RKO (cell line): ENCODE measurements around the gene C17orf67.
"Not testable (repeated sequence)": the region's sequence is repeated elsewhere in the genome, so short reads cannot be mapped to it uniquely, and the experiment has no call there.

Experiments
- DNase-seq: peaks from one replicate; pipeline ENCODE4 v3.0.0-alpha.2; 2016; ENCODE audit warnings: low spot score

C17orf67 gene

GRCh38 chr17:56773124-56773523, 60.6 kb downstream of the C17orf67 start:
- DNase-seq, result no peak

- DNase-seq, result no peak
Observed at GRCh38 chr17:56772442-56772841, 61.3 kb downstream of the C17orf67 start.

DNA sequence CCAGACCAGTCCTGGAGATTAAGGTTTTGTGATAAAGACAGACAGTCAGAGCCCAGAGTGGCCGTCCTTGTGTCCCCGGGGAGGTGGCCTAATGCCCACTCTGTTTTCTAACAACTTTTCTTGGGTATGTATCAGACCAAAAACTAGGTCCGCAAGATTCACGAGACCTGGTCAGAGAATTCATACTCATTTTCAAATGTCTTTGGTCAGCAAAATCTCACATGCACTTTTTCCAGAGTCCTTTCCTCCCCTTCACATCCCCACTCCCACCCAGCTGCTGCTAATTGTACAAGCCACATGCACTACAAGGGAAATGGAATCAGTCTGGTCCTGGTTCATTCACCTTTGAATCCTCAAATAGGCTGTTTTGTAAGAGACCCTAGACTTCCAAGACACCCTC, 61.7 kb downstream of the C17orf67 start:
- DNase-seq, result no peak

DNA sequence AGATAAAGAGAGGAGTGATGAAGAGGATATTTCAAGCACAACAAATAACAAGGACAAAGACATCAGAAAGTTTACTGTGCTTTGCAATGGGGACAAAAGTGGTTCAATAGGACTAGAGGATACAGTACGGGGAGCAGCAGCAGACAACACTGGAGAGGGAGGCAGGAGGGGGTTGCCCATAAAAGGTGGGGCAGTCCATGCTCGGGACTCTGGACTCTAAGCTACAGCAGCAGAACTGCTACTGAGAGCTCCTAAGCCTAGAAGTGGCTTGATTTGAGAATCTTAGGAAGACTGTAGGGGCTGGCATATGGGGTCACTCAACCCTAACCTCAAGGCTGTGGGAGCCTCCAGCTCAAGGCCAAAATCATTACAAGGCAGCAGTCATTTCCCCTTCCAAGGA, 62.2 kb downstream of the C17orf67 start:
- no peak for DNase-seq

DNA sequence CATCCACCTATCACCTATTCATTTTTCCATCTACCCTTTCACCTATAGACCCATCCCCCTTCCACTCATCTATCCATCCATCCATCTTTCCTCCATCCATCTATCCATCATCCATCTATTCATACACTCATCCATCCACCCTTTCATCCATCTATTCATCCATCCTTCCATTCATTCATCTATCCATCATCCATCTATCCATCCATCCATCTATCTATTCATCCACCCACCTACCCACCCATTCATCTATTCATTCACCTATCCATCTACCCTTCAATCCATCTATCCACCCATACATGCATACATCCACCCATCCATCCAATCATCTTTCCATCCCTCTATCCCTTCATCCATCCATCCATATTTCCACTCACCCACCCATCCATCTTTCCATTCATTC, 63.3 kb downstream of the C17orf67 start:
- no peak for DNase-seq

GRCh38 chr17:56765449-56765848, 68.3 kb downstream of the C17orf67 start:
- no peak for DNase-seq

GRCh38 chr17:56762988-56763387, 70.7 kb downstream of the C17orf67 start:
- DNase-seq, result no peak

GRCh38 chr17:56762144-56762543, 71.6 kb downstream of the C17orf67 start:
- DNase-seq, result no peak

DNA sequence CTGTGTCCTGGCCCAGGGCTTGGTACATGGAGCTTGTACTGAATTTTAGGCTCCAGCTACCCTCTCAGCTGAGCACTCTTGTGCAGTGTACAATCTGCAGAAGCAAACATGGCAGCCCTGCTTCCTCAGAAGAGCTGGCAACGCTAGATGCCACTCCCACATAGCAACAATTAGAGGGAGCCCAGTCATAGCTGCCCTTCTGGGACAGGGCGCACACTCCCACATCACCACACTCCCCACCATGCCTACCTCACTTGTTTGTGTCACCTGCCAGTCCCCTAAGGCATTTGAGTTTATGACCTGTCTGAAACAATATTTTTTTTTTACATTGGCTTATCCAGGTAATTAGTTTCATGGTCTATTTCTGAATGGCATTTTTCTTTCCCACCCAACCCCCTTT, 72.3 kb downstream of the C17orf67 start:
- DNase-seq, result no peak

DNA sequence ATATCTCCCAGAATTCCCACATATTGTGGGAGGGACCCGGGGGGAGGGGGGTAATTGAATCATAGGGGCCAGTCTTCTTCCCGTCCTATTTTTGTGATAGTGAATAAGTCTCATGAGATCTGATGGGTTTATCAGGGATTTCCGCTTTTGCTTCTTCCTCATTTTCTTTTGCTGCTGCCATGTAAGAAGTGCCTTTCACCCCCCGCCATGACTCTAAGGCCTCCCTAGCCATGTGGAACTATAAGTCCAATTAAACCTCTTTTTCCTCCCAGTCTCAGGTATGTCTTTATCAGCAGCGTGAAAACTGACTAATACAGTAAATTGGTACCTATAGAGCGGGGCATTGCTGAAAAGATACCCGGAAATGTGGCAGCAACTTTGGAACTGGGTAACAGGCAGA, 76.1 kb downstream of the C17orf67 start:
- not testable (repeated sequence) for DNase-seq

GRCh38 chr17:56756536-56756935, 77.2 kb downstream of the C17orf67 start:
- DNase-seq, result peak; percentile 49

GRCh38 chr17:56755310-56755709, 78.4 kb downstream of the C17orf67 start:
- no peak for DNase-seq

DNA sequence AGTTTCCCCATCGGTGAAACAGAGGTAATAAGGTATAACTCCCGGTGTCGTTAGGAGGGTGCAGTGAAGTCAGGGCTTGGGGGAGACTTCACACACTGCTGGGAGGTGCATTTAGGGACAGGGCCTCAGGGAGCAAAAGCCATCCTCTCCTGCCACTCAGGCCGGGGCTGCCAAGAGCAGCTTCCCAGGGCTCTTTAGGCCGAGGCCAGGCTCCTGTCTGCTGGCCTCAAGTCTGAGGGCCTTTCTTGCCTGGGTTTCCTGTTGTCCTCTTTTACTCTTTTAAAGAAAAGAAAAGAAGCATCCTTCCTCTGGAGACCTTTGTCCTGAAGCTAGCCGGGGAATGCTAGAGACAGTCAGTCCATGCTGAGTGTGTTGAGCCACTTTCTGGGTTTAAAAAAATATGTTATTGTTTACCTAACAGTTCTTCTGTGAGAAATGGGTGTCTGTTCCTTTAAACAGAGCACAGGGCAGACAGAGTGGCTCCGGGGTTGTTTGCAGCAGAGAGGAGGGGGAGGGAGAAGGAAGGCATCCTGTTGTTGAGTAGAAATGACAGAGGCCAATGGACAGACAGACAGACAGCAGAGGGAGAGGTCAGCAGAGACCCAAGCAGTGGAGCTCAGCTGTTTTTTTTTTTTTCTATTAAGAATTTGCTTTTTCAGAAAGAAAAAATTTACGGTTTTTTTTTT, 79.1 kb downstream of the C17orf67 start:
- no peak for DNase-seq

GRCh38 chr17:56752263-56752836, 81.4 kb downstream of the C17orf67 start:
- DNase-seq, result no peak

- DNase-seq, result no peak
Observed at GRCh38 chr17:56751145-56751738, 82.5 kb downstream of the C17orf67 start.

DNA sequence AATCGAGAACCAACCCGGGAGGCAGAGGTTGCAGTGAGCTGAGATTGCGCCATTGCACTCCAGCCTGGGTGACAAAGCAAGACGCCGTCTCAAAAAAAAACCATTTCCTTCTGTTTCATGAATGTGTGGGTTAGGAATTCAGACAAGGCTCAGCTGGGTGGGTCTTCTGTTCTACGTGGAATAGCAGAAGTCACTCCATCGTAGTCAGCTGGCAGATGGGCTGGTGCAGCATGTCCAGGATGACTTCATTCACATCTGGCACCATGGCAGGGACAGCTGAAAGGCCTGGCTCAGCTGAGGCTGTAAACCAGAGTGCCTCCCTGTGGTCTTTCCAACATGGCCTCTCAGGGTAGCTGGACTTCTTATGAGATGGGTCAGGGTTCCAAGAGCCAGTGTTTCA, 89.0 kb downstream of the C17orf67 start:
- no peak for DNase-seq

DNA sequence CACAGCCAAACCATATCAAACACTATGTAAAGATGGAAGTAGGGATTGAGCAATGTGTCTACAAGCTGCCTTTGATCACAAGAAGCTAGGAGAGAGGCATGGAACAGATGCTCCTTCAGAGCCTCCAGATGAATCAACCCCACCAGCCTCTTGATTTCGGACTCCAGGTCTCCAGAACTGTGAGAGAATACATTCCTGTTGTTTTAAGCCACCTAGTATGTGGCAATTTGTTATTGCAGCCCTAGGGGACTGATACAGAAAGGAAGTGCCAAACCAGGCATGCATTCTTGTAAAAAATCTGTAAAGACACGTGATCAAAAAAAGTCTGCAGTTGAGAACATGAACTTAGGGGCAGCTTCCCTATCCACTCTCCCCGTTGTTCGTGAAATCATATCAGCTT, 91.1 kb downstream of the C17orf67 start:
- no peak for DNase-seq
